GM12891 (cell line): ENCODE results near the gene PDS5A.

Experiments
- PAX5 ChIP-seq: IDR thresholded peaks from 2 replicates; pipeline ENCODE4 v1.6.1; 2011; ENCODE audit warnings: low read length, moderate library complexity, mild to moderate bottlenecking; ENCODE audit not compliant: insufficient read depth, severe bottlenecking
- POLR2A ChIP-seq: IDR thresholded peaks from 2 replicates; pipeline ENCODE4 v1.6.1; 2011; ENCODE audit warnings: low read depth, low read length, control low read depth
- POLR2AphosphoS5 ChIP-seq: IDR thresholded peaks from 2 replicates; pipeline ENCODE4 v1.6.1; 2011; ENCODE audit warnings: low read depth, low read length, control low read depth

GRCh38 chr4:39963656-39964055 lies 14.1 kb downstream of the PDS5A start:
- no peak for TF ChIP-seq POLR2A
- no peak for TF ChIP-seq POLR2AphosphoS5
- TF ChIP-seq PAX5, result no peak
